Activated effector memory CD4-positive, alpha-beta T cell treated with anti-CD3 and anti-CD28 coated beads, Interleukin-2, amount 50 U/mL, for 16 hours (primary cell): ENCODE measurements around the gene LCN9.
A peak's percentile ranks its signal among the peaks of the same experiment; 100 is the strongest.
"Not testable (repeated sequence)": the region's sequence is repeated elsewhere in the genome, so short reads cannot be mapped to it uniquely, and the experiment has no call there.

Source experiments
- DNase-seq: peaks from one replicate; pipeline ENCODE4 v3.0.0-alpha.2; 2020

Gene LCN9

GRCh38 chr9:135648494-135649410, 14.4 kb upstream of the LCN9 start:
- DNase-seq, result no peak

GRCh38 chr9:135649508-135649907, 13.6 kb upstream of the LCN9 start:
- DNase-seq, result no peak

- DNase-seq, result no peak
These were observed 12.7 kb upstream of the LCN9 start for GRCh38 chr9:135650408-135650807.

- no peak for DNase-seq
These were observed 7.8 kb upstream of the LCN9 start for GRCh38 chr9:135655317-135655716.

- no peak for DNase-seq
These were observed 5.7 kb upstream of the LCN9 start for GRCh38 chr9:135657416-135657815.

GRCh38 chr9:135659252-135659651, 3.9 kb upstream of the LCN9 start:
- no peak for DNase-seq

GRCh38 chr9:135660407-135660806, 2.7 kb upstream of the LCN9 start:
- DNase-seq, result no peak

GRCh38 chr9:135661816-135662560, 1.1 kb upstream of the LCN9 start:
- DNase-seq, result no peak

GRCh38 chr9:135663451-135663770, 302 bp downstream of the LCN9 start:
- no peak for DNase-seq

- no peak for DNase-seq
These were observed 748 bp downstream of the LCN9 start for GRCh38 chr9:135663857-135664256.

- no peak for DNase-seq
These were observed 1.2 kb downstream of the LCN9 start for GRCh38 chr9:135664266-135664665.

- no peak for DNase-seq
These were observed 2.0 kb downstream of the LCN9 start for GRCh38 chr9:135664801-135665794.

GRCh38 chr9:135665795-135666189, 2.7 kb downstream of the LCN9 start:
- peak; percentile 28 for DNase-seq

GRCh38 chr9:135666534-135667462, 3.7 kb downstream of the LCN9 start:
- DNase-seq, result peak; percentile 5

GRCh38 chr9:135667463-135668001, 4.4 kb downstream of the LCN9 start:
- DNase-seq, result peak; percentile 53

- DNase-seq, result peak; percentile 31
These were observed 5.9 kb downstream of the LCN9 start for GRCh38 chr9:135669018-135669417.

- DNase-seq, result peak; percentile 45
These were observed 6.6 kb downstream of the LCN9 start for GRCh38 chr9:135669616-135670285.

GRCh38 chr9:135670721-135671590, 7.8 kb downstream of the LCN9 start:
- DNase-seq, result peak; percentile 51

GRCh38 chr9:135671591-135672041, 8.5 kb downstream of the LCN9 start:
- DNase-seq, result no peak

- DNase-seq, result not testable (repeated sequence)
These were observed 9.7 kb downstream of the LCN9 start for GRCh38 chr9:135672786-135673185.
